HG03060 (cell line): ENCODE data around the gene KRTAP9-6.
"Not testable (repeated sequence)": the region's sequence is repeated elsewhere in the genome, so short reads cannot be mapped to it uniquely, and the experiment has no call there.

Experiments used
- ATAC-seq: cut with Tn5 transposase; IDR thresholded peaks from one replicate; pipeline ENCODE4 v1.9.1; 2021; ENCODE audit warnings: low read depth, moderate number of reproducible peaks; ENCODE audit not compliant: unreplicated experiment

Gene KRTAP9-6

DNA sequence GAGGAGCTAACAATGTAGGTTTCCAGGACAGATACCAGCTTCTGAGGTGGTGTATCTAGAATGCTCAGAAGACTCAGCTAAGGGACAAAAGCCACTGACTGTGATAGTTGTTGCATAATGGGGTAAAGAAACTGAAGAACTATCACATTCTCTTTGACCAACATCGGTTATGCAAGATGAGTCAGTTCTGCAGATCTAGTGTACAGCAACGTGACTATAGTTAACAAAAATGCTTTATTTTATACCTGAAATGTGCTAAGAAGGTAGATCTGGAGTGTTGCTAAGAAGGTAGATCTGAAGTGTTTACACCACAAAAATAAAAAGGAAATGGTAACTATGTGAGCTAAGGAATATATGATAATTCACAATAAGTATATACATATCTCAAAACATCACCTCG, 2.5 kb downstream of the KRTAP9-6 start:
- ATAC-seq, result no peak

DNA sequence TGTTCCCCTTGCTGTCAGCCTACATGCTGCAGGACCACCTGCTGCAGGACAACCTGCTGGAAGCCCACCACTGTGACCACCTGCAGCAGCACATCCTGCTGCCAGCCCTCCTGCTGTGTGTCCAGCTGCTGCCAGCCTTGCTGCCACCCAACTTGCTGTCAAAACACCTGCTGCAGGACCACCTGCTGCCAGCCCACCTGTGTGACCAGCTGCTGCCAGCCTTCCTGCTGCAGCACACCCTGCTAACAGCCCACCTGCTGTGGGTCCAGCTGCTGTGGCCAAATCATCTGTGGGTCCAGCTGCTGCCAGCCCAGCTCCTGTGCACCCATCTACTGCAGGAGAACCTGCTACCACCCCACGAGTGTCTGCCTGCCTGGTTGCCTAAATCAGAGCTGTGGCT, 6.1 kb downstream of the KRTAP9-6 start:
- ATAC-seq, result not testable (repeated sequence)

DNA sequence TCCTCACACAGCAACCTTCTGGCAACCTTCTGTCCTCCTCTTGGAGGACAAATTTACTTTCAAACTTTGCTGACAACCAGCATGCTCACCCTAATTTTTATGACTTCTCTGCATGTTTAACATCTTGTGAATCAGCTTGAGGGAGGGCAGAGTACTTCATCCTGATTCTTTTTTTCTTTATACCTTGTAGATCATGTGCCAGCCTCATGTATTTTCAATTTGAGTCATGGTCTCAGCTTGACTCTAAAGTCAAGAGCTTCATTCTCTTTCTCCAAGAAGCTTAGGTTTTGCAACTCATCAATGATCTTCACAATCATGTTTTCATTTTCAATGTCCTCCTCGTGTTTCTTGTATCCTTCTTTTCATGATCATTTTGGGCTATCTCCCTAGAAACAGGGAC, 6.7 kb downstream of the KRTAP9-6 start:
- no peak for ATAC-seq

DNA sequence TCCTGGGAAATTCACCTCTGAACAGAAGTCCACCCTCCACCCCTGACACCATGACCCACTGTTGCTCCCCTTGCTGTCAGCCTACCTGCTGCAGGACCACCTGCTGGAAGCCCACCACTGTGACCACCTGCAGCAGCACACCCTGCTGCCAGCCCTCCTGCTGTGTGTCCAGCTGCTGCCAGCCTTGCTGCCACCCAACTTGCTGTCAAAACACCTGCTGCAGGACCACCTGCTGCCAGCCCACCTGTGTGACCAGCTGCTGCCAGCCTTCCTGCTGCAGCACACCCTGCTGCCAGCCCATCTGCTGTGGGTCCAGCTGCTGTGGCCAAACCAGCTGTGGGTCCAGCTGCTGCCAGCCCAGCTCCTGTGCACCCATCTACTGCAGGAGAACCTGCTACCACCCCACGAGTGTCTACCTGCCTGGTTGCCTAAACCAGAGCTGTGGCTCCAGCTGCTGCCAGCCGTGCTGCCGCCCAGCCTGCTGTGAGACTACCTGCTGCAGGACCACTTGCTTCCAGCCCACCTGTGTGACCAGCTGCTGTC, 10.5 kb downstream of the KRTAP9-6 start, which contains the start of gene KRTAP9-7:
Gene KRTAP9-7 (plus strand): TSS at position 51 of the 543 bp plus-strand sequence. CDS start 0 bp downstream, at position 51.
- ATAC-seq, result not testable (repeated sequence)

DNA sequence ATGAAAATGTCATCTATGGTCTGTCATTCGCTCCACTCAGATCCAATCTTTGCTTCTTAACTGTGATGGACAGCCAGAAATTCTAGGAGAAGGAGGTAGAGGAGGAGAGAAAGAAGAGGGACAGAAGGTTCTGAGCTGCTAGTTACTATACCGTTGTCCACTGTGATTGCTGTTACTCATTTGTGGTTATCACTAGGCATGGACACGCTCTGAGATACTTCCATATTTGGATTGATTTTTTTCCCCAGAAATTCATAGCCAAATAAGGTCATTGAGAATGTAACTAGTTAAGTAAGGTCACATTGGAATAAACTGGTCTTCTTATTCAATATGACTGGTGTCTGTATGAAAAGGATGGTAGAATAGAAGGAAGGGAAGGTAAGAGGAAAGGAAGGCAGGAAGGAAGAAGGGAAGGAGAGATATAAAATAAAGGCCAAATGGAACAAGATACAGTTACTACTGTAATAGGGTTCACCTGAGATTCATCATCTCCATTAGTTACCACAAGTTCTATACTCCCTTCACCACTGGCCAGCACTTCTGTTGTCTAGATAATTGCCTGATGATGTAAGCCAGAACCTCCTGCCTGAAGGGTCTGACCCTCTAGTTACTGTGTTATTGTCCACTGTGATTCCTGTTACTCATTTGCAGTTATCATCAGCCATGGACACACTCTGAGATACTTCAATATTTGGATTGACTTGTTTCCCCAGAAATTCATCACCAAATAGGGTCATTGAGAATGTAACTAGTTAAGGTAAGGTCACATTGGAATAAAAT, 13.2 kb downstream of the KRTAP9-6 start:
- ATAC-seq, result no peak

DNA sequence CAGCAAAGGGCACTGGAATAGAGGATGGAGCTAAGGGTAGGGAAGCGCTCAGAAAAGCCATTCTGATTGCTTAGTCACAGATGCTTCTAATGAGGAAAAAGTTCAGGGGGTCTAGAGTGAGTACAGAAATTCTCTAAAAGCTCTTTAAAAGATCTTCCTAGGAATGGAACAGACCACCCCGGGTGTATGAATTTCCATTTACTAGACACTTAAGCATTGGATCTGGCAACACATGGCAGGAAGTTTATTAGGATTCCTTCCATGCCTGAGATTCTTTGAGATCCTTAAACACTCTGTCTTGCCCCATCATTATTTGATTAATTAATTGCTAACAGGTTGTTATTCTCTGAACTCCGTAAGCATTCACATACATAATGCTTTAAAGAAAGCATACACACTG, 18.9 kb downstream of the KRTAP9-6 start:
- ATAC-seq, result no peak

DNA sequence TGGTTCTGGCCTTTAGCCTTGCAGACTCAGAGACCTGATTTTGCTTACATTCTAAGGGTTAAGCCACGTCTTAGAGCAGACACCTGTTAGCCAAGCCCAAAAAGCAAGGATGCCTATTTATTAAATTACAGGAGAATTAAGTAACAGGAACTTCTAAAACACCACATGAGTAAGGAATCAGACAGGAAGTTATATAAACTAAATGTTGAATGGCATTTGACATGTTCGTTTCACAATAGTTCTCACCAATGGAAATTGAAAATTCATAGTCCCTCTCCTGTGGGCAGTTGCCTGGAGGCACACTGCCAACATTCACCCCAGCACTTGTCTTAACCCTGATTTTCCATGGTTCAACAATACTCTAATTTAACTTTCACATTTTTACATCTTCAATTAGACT, 19.4 kb downstream of the KRTAP9-6 start:
- no peak for ATAC-seq

DNA sequence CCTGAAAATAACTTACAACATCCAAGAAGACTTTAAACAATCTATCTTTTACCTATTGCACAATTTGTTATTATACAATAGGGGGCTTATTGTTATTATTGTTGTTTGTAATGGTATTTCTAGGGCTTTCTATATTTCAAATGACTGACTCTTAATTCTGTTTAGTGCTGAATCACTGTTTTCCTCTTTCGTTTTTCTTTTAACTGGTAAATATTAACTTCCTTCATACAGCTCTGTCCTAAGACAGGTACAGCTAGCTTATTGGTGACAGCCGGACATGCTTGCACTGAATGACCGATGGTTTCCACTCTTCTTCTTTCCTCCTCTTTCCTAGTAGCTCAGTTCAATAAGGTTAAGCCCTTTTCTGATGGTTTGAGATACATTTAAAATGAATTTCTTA, 21.9 kb downstream of the KRTAP9-6 start:
- ATAC-seq, result no peak

DNA sequence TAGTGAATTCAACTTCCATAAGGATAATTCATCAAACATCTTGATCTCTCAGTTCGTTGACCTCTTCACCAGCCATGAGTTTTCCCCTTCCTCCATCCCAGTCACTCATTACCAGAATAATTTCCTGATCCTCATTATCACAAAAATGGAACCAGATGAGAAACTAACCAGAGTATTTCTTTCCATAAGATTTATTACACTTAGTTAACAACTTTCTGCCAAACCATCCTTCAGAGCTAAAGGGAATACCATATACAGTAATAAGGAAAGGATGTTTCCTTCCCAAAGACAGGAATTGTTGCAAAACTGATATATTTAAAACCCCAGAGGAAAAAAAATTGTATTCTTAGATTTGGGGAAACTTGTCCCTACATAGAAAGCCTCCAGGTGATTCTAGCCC, 28.8 kb downstream of the KRTAP9-6 start:
- no peak for ATAC-seq

DNA sequence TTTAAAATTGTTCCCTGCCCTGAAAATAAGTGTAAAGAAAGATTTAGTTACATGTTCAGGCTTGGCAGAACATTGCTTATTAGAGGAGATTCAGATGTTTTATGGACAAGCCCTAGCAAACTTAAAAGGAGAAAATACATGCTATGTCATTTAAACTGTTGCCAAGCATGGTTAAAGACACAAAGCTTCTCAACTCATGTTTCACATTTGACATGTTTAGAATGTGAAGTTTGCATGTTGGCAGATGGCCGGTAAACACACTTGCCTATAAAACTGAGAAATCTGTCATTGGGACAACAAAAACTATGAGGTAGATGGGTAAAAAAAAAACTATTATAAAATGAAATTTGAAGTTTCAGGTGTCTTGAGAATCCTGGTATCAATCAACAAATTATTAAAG, 31.7 kb downstream of the KRTAP9-6 start:
- no peak for ATAC-seq

DNA sequence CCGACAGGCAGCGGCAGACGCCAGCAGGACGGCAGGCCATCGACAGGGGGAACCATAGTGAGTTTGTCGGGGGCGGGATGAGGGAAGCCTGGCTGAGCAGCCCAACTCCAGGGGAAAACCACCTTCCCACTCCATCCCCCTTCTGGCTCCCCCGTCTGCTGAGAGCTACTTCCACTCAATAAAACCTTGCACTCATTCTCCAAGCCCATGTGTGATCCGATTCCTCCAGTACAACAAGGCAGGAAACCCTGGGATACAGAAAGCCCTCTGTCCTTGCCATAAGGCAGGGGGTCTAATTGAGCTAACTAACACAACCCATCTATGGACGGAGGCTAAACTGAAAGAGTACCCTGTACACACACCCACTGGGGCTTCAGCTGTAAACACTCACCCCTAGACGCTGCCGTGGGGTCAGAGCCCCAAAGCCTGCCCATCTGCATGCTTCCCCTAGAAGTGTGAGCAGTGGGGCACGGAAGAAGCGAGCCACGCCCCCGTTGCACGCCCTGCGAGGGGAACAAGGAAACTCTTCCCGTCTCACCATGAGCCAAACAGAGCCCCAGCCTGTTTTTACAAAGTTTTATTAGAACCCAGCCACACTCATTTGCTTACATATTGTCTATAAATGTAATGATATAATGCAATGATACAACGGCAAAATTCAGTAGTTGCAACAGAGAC, 33.4 kb downstream of the KRTAP9-6 start:
- no peak for ATAC-seq

DNA sequence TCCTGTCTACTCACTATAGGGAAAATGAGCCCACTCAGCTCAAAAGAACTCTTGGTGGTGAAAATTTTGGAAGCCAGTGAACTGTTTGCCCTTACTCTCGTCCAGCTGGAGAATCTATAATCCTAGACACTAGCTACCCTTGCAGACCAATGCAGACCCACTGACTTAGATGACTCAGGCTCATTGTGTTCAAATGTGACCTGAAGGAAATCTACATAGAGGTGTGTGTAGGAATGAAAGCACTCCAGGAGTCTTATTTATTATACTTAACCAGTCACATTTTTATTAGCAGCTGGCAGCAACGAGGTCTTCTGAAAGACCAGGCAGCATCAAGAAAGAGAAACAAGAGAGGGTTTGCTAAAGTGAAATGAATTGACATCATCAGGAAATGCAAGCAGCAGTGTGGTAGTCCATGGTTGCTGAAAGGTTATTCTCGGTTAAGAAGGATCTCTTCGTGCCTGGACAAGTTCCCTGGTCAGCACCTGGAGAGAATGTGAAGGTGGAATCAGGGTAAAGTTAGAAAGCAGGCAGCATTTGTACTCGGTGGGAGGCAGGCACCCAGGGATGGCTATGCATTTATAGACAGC, 36.1 kb downstream of the KRTAP9-6 start:
- no peak for ATAC-seq

DNA sequence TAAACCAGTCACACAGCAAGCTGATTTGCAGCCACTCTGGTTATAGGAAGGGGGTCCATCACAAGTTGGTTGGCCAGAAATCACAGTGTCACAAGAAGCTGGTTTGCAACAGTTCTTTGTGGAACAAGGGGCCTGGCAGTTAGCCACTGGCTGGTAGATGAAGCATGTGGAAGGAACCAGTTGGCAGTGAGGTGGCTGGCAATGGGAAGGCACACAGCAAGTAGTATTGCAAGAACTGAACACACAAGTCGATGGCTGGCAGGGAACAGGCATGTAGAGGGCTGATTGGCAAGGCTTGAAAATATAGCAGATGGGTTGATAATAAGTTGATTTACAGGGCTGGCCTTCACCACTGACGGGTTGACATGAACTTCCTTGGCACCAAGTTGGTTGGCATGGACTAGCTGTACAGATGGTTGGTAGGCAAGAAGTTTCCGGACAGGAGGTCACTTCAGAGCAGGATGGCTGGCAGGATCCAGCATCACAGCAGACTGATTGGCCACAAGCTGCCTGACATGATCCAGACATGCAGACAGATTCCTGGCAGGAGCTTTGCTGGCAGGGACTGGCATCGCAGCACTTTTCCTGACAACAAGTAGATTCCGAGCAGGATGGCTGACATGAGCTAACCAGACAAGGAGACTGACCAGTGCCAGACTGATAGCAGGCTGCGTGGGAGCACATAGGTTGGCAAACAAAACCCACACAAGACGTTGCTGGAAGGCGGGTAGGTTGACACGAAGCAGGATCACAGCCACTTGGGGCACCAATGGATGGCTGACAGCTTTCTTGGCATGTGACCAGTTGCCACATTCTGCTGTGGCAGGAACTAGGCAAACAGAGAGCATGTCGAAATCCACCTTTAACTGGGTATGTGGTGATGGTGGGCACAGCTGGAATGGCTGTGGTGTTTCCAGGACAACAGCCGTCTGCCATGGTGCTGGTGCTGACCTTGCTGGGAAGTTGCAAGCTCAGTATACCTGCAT, 37.0 kb downstream of the KRTAP9-6 start, which contains the start of gene KRTAP29-1:
Gene KRTAP29-1 (minus strand): TSS at position 936 of the 986 bp plus-strand sequence. CDS start 0 bp downstream, at position 936.
- ATAC-seq, result no peak

DNA sequence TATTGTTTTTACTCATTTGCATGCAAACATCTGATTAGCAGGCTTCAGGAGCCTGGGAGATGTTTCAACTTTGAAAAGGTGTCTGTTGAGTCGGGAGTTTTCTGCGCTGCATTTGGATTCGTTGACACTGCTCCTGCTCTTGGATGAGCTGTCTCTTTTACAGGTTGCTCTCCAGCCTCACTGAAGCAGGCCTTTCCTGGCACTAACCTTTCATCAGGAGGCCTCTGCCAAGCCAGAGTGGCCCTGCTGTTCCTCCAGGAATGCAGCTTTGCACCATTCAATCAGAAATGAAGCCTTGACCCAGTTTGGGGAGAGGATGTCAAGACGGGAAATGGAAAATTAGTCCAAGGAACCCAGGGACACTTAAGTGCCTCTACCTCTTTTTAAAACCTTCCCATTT, 37.8 kb downstream of the KRTAP9-6 start:
- ATAC-seq, result no peak

DNA sequence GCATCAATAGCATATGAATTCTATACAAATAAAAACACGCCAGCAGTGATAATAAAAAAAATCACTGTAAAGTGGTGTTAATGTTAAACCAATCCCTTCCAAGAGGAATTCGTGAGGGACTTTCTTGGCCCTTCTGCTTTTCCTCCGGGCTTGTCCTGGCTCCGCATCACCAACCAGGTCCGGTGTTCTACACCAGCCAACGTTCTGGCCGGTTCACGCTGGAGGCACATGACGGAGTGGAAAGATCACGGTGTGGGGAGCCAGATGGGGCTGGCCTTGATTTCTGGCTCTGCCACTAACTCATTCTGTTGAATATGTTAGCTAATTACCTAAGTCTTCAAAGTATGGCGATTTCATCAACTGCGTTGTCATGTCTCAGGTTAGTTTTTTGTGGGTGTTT, 38.9 kb downstream of the KRTAP9-6 start:
- ATAC-seq, result no peak

DNA sequence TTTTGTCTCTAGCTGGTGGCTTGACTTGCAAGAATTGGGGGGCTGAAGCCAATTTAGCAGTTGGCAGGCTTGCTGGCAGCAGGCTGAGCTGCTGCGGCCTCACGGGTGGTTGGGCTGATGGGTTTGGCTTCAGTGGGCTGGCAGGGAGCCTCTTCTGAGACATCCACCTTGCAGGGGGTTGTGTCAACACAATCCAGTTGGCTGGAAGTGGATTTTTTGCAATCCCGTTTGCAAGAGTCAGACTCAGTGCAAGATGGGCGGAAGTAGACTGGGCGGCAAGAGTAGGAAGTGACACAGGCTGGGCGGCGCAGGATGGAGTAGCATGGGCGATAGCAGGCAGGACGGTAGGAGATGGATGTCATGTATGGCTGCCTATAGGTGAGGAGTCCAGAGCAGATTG, 42.5 kb downstream of the KRTAP9-6 start:
- ATAC-seq, result no peak

DNA sequence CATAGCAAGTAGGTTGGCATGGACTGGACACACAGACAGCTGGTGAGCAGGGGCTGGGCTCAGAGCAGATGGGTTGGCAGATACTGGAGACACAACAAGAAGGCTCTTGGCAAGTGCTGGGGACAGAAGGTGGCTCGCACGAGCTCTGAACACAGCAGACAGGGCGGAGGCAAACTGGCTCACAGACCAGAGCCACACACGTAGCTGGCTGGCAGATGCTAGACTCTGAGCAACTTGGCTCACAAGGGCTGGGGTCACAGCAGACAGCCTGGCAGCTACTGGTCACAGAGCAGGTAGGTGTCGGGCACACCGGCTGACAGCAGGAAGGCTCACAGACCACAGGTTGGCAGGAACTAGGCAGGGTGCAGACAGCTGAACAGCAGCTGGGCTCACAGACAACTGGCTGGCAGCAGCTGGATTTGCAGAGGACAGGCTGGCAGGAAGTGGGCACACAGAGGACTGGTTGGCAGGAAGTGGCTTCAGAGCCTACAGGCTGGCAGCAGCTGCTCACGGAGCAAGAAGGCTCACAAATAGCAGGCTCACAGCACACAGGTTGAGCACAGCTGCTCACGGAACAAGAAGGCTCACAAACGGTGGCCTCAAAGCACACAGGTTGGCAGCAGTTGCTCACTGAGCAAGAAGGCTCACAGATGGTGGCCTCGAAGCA, 43.2 kb downstream of the KRTAP9-6 start:
- ATAC-seq, result no peak

DNA sequence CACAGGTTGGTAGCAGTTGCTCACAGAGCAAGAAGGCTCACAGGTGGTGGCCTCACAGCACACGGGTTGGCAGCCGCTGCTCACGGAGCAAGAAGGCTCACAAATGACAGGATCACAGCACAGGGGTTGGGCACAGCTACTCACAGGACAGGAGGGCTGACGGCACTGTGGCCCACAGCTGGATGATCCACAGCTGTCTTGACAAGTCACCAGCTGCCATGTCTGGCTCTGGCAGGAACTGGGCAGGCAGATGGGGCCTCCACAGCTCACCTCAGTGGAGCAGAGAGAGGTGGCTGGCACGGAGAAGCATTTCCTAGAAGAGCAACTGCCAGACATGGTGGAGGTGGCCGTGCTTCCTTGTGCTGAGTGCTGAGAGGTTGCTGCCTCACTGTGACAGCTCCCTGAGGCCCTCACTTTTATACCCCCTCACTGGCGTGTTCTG, 43.8 kb downstream of the KRTAP9-6 start, which contains the start of gene KRTAP16-1:
Gene KRTAP16-1 (minus strand): TSS at position 392 of the 442 bp plus-strand sequence. CDS start 56 bp downstream, at position 336.
- no peak for ATAC-seq

DNA sequence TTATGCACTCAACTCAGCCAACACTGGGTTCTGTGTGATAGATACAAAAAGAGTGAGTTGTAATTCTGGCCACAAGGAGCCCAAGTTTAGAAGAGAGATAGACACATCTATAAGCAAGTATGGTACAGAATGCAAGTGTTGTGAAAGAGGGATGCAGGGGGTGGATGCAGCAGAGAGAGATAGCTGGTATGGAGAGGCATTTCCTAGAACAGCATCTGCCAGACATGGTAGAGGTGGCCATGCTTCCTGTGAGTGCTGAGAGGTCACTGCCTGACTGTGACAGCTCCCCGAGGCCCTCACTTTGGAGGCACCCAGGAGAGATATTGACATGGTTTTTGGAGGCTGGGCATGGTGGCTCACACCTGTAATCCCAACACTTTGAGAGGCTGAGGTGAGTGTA, 45.9 kb downstream of the KRTAP9-6 start:
- no peak for ATAC-seq
